Measurements from ENCODE around the gene SV2A.

DNA sequence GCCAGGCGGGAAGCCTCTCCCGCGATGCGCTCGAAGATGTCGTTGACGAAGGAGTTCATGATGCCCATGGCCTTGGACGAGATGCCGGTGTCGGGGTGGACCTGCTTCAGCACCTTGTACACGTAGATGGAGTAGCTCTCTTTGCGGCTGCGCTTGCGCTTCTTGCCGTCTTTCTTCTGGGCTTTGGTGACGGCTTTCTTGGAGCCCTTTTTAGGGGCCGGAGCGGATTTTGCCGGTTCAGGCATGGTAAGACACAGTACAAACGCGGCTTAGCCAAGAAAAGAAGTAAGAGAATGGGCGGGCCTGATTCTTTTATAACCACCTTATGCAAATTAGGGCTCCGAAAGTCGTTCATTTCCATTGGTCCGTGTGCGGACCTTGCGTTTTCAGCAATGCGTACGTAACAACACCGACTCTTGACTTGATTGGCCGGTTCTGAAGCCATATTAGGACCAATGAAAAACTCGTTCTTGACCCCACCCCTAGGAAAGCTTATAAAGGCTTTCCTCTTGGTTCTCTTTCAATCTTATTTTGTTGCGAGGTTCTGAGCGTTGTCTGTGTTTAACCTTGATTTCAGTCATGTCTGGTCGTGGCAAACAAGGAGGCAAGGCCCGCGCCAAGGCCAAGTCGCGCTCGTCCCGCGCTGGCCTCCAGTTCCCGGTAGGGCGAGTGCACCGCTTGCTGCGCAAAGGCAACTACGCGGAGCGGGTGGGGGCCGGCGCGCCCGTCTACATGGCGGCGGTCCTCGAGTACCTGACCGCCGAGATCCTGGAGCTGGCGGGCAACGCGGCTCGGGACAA lies 31.0 kb downstream of the SV2A start:
- TF ChIP-seq POLR2A (IDR thresholded peaks at IDR 0.05; ENCODE audit: low read length) (peak; percentile 89), GATA1 (IDR thresholded peaks at IDR 0.05; ENCODE audit: low read depth, low read length) (no peak)

Measured in erythroblast (primary cell).